ENCODE measurements around the gene XYLT1.
"Not testable (repeated sequence)": the region's sequence is repeated elsewhere in the genome, so short reads cannot be mapped to it uniquely, and the experiment has no call there.

The XYLT1 gene

DNA sequence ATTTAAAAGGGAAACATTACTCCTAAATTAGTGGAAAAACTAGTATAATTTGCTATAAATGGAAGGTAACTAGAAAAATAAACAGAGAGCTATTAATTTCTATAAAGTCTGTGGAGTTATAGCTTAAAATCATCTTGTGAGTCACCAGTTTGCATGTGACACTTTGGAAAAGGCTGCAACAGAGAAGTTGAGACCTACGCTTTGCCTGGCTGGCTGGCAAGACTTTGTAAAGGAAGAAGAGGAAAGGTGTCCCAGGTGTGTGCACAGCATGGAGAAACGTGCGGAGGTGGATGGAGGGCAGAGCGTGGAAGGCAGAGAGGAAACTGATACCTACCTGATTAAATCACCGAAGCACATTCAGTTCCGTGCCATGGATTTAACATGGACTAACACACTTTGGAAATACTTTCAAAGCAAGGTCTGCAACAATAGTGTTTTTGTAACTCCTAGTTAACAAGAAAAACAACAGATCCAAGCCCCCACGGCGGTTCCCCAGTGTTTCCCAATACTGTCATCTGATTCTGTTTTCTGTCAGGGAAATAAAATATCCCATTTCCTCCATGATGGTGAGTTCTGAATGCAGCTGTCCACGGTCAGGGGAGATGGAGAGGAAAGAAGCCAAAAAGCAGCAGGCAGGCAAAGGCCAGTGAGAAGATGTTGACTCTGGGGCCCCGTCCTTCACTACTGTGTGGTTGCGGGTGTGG is 134.8 kb downstream of the XYLT1 start:
- TF ChIP-seq, protein P1, sequence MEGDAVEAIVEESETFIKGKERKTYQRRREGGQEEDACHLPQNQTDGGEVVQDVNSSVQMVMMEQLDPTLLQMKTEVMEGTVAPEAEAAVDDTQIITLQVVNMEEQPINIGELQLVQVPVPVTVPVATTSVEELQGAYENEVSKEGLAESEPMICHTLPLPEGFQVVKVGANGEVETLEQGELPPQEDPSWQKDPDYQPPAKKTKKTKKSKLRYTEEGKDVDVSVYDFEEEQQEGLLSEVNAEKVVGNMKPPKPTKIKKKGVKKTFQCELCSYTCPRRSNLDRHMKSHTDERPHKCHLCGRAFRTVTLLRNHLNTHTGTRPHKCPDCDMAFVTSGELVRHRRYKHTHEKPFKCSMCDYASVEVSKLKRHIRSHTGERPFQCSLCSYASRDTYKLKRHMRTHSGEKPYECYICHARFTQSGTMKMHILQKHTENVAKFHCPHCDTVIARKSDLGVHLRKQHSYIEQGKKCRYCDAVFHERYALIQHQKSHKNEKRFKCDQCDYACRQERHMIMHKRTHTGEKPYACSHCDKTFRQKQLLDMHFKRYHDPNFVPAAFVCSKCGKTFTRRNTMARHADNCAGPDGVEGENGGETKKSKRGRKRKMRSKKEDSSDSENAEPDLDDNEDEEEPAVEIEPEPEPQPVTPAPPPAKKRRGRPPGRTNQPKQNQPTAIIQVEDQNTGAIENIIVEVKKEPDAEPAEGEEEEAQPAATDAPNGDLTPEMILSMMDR (IDR thresholded peaks at IDR 0.05; ENCODE audit: low read depth, low read length, missing control alignments), result no peak
- no peak overlapping the region for H3K4me3 ChIP-seq (ENCODE audit: low read depth, low read length)
- DNase-seq (ENCODE audit: low read depth), result no peak

DNA sequence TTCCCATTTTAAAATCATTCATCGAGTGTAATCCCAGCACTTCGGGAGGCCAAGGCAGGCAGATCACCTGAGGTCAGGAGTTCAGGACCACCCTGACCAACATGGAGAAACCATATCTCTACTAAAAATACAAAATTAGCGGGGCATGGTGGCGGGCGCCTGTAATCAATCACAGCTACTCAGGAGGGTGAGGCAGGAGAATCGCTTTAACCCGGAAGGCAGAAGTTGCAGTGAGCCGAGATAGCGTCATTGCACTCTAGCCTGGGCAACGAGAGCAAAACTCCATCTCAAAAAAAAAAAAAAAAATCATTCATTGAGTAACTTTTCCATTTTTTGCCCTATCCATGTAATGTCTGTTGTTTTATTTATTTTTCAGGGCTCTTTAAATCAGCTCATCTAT is 135.4 kb downstream of the XYLT1 start:
- DNase-seq (ENCODE audit: low read depth), result not testable (repeated sequence)

DNA sequence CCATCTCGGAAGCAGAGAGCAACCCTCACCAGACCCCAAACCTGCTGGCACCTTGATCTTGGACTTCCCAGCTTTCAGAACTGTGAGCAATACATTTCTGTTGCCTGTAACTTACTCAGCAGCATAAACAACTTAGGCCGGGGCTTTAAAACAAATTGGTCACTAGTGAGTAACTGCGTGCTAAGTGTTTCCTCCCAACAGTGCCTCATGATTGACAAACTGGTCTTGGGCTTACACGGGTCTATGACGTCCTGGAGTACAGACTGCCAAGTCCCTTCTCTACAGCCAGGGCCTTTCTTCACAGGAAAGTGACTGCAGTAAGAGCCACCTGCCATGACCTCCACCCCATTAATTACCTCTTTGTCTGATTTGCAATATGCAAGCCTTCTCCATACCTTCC is 136.7 kb downstream of the XYLT1 start:
- no peak for DNase-seq (ENCODE audit: low read depth)
- no peak overlapping the region for H3K4me3 ChIP-seq (ENCODE audit: low read depth, low read length)
- TF ChIP-seq, protein P1 (IDR thresholded peaks at IDR 0.05; ENCODE audit: low read depth, low read length, missing control alignments), result no peak

More for the DNA sequence above, 135.4 kb downstream of the XYLT1 start:
- H3K4me3 ChIP-seq (ENCODE audit: low read depth, low read length), result not testable (repeated sequence)

DNA sequence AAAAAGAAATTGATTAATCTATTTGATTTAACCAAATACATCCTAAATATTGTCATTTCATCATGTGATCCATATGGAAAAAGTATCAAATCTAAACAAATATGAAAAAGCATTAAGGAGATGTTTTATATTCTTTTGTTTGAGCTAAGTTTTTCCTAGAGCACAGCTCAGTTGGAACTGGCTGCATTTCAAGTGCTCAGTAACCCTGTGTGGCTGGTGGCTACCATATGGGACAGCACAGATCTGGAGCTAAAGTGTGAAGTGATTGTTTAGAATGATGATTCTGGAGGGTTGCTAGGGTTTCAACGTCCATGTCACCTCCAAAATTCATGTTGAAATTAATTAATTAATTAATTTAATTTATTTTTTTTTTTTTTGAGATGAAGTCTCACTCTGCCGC is 137.5 kb downstream of the XYLT1 start:
- TF ChIP-seq, protein P1 (IDR thresholded peaks at IDR 0.05; ENCODE audit: low read depth, low read length, missing control alignments), result no peak
- no peak for DNase-seq (ENCODE audit: low read depth)
- H3K4me3 ChIP-seq (ENCODE audit: low read depth, low read length), result no peak overlapping the region

DNA sequence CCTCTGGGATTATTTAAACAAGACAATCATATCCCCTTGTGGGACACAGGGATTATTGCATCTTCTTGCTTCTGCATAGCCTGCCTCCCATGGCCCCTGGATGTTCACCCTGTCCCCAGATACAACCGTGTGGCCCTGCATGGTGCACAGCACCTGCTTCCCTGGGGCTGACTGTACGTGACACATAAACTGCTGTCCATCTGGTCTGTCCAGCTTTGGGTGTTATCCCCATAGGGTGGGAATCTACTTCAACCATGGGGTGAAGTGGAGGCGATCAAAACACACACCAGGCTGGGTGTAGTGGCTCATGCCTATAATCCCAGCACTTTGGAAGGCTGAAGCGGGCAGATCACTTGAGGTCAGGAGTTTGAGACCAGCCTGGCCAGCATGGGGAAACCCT is 138.8 kb downstream of the XYLT1 start:
- no peak overlapping the region for H3K4me3 ChIP-seq (ENCODE audit: low read depth, low read length)
- TF ChIP-seq, protein P1 (IDR thresholded peaks at IDR 0.05; ENCODE audit: low read depth, low read length, missing control alignments), result no peak

DNA sequence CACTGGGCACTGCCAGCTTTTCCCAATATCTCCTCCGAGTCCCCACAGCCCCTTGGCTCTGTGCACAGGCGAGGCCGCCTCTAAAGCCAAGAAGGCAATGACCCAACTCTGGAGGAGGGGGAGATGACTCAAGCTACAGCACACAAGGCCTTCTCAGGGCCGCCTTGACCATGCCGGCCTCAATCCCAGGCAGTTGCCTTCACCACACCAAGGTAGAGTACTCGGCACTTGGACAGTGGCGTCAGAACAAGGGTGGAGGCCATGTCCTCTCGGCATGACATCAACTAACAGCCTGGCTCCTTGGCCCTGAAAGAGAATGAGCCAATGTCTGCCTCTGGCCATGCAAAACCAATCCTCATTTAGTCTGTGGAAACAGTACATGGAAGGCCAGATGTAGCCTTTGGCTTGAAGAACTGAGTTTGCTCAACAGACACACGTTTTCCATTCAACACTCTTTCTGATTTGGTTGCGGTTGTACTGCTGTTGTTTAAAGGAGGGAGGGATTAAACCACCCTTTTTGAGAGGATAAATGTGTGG is 139.6 kb downstream of the XYLT1 start:
- H3K4me3 ChIP-seq (ENCODE audit: low read depth, low read length), result no peak overlapping the region
- TF ChIP-seq, protein P1 (IDR thresholded peaks at IDR 0.05; ENCODE audit: low read depth, low read length, missing control alignments), result no peak
- DNase-seq (ENCODE audit: low read depth), result no peak

More for the DNA sequence above, 138.8 kb downstream of the XYLT1 start:
- no peak for DNase-seq (ENCODE audit: low read depth)

DNA sequence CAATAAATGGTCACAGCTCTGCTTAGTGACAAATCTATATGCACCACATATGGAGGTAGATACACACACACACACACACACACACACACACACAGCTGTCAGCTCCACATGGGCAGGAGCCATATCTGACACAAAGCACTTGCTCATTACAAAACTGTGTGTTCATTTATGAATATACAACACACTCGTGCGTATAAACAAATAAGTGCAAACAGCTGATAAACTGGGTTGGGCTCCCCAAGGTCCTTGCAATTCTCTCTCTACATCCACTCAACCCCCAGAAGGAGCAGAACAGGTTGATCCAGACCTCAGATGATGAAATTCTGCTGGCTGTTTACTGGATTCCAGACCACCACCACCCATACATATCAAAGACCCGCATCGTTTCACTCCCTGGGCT is 140.7 kb downstream of the XYLT1 start:
- no peak overlapping the region for H3K4me3 ChIP-seq (ENCODE audit: low read depth, low read length)
- TF ChIP-seq, protein P1 (IDR thresholded peaks at IDR 0.05; ENCODE audit: low read depth, low read length, missing control alignments), result no peak
- DNase-seq (ENCODE audit: low read depth), result no peak
